Vagina (tissue), 2 donors: ENCODE results near the gene OR10A6.

ENCODE experiments used
- POLR2AphosphoS5 ChIP-seq, 2 donors: sonication (generic); formaldehyde crosslinking; IDR thresholded peaks; one replicate each; pipeline ENCODE4 v1.9.0; 2017; ENCODE audit warnings: antibody characterized with exemption in 2 of 2, mild to moderate bottlenecking in 2 of 2, low read depth in 1 of 2; ENCODE audit not compliant: insufficient read depth in 1 of 2
- TF ChIP-seq, protein P1 (sequence below), 3 experiments: fragments of 450-650 bp in 2 of 3; fragments of 200-600 bp in 1 of 3; sonication (generic) in 1 of 3; IDR thresholded peaks; one replicate each; pipeline ENCODE4 v1.5.1; 2017 to 2019; ENCODE audit warnings: antibody characterized with exemption in 3 of 3, mild to moderate bottlenecking in 2 of 3, moderate library complexity in 2 of 3

DNA sequence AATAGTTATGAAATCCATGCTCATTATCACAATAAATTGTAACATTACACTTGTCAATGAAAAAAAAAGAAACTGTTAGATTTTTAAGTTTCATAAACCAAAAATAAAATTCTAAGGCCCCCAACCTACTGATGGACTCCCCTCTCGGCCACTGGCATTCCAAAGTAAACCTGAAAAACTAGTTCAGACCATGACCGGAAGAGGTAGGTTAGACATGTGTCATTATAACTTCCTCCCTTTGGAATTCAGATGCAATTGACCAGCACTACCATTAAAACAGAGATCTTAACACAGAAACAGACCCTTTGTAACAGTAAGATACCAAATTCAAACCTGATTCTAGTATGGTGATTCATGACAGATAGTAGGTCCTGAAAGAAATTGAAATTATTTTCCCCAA lies 12.9 kb downstream of the OR10A6 start:
- TF ChIP-seq, protein P1, sequence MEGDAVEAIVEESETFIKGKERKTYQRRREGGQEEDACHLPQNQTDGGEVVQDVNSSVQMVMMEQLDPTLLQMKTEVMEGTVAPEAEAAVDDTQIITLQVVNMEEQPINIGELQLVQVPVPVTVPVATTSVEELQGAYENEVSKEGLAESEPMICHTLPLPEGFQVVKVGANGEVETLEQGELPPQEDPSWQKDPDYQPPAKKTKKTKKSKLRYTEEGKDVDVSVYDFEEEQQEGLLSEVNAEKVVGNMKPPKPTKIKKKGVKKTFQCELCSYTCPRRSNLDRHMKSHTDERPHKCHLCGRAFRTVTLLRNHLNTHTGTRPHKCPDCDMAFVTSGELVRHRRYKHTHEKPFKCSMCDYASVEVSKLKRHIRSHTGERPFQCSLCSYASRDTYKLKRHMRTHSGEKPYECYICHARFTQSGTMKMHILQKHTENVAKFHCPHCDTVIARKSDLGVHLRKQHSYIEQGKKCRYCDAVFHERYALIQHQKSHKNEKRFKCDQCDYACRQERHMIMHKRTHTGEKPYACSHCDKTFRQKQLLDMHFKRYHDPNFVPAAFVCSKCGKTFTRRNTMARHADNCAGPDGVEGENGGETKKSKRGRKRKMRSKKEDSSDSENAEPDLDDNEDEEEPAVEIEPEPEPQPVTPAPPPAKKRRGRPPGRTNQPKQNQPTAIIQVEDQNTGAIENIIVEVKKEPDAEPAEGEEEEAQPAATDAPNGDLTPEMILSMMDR (IDR thresholded peaks at IDR 0.05): no peak
- no peak for TF ChIP-seq POLR2AphosphoS5 (IDR thresholded peaks at IDR 0.05; ENCODE audit: insufficient read depth in 1 of 2, low read depth in 1 of 2)
